ENCODE measurements around the gene GRIK4.

The GRIK4 gene

GRCh38 chr11:120526241-120526640, 14.7 kb downstream of the GRIK4 start:
- no peak for DNase-seq

GRCh38 chr11:120527111-120527761, 15.7 kb downstream of the GRIK4 start:
- no peak for DNase-seq

- DNase-seq, result no peak
Measured at GRCh38 chr11:120528749-120529148, 17.2 kb downstream of the GRIK4 start.

- no peak for DNase-seq
Measured at GRCh38 chr11:120529214-120529613, 17.7 kb downstream of the GRIK4 start.

- DNase-seq, result no peak
Measured at GRCh38 chr11:120529911-120530310, 18.4 kb downstream of the GRIK4 start.

GRCh38 chr11:120532082-120532831, 20.7 kb downstream of the GRIK4 start:
- no peak for DNase-seq

- no peak for DNase-seq
Measured at GRCh38 chr11:120532832-120533196, 21.3 kb downstream of the GRIK4 start.

GRCh38 chr11:120536091-120536796, 24.7 kb downstream of the GRIK4 start:
- DNase-seq, result no peak

GRCh38 chr11:120536797-120537169, 25.2 kb downstream of the GRIK4 start:
- DNase-seq, result no peak

GRCh38 chr11:120537996-120538395, 26.4 kb downstream of the GRIK4 start:
- no peak for DNase-seq

- DNase-seq, result no peak
Measured at GRCh38 chr11:120538707-120539106, 27.2 kb downstream of the GRIK4 start.

GRCh38 chr11:120539667-120540369, 28.3 kb downstream of the GRIK4 start:
- no peak for DNase-seq

- no peak for DNase-seq
Measured at GRCh38 chr11:120540744-120541465, 29.4 kb downstream of the GRIK4 start.

GRCh38 chr11:120543521-120544215, 32.1 kb downstream of the GRIK4 start:
- no peak for DNase-seq

GRCh38 chr11:120545813-120546212, 34.3 kb downstream of the GRIK4 start:
- DNase-seq, result no peak

- no peak for DNase-seq
Measured at GRCh38 chr11:120546312-120547205, 35.0 kb downstream of the GRIK4 start.

GRCh38 chr11:120547316-120547715, 35.8 kb downstream of the GRIK4 start:
- no peak for DNase-seq

- no peak for DNase-seq
Measured at GRCh38 chr11:120547811-120548681, 36.5 kb downstream of the GRIK4 start.

GRCh38 chr11:120548682-120549209, 37.2 kb downstream of the GRIK4 start:
- DNase-seq, result no peak

GRCh38 chr11:120549346-120549745, 37.8 kb downstream of the GRIK4 start:
- no peak for DNase-seq
